Measurements from ENCODE around the gene FAM237B. TPM values are rescaled to one million over a fixed set of nuclear protein-coding genes. Genes with fewer than 3 reads are reported as not detected.

FAM237B gene
- total RNA-seq, 1 experiment from 2014 or later = not detected

DNA sequence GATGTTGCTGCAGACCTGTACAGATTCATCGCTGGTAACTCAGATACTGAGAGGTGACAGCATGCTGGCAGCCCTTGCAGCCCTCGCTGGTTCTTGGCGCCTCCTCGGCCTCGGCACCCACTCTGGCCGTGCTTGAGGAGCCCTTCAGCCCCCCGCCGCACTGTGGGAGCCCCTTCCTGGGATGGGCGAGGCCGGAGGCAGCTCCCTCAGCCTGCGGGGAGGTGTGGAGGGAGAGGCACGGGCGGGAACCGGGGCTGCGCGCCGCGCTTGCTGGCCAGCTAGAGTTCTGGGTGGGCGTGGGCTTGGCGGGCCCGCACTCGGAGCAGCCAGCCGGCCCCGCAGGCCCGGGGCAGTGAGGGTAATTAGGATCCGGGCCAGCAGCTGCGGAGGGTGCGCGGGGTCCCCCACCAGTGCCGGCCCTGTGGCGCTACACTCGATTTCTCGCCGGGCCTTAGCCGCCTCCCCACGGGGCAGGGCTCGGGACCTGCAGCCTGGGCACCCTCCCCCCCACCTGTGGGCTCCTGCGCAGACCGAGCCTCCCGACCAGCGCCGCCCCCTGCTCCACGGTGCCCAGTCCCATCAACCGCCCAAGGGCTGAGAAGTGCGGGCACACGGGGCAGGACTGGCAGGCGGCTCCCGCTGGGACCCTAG, 13.2 kb upstream of the FAM237B start:
- Mint-ChIP-seq H3K27me3 (ENCODE audit: unreplicated experiment) (no peaks in the 10 kb centered on the region), H3K4me3 (ENCODE audit: low read depth, unreplicated experiment) (no peak overlapping the region), H3K4me1 (ENCODE audit: low read depth, unreplicated experiment) (no peaks in the 10 kb centered on the region), H3K9me3 (ENCODE audit: low read depth, unreplicated experiment) (no peaks in the 10 kb centered on the region), H3K36me3 (ENCODE audit: insufficient read depth, unreplicated experiment) (no peaks in the 10 kb centered on the region), H3K27ac (ENCODE audit: unreplicated experiment) (no peak overlapping the region)
- DNase-seq = no peak
- intact Hi-C loops (cut with micrococcal nuclease; ENCODE audit: unreplicated experiment) = no loop called here
- TF ChIP-seq, protein P1, sequence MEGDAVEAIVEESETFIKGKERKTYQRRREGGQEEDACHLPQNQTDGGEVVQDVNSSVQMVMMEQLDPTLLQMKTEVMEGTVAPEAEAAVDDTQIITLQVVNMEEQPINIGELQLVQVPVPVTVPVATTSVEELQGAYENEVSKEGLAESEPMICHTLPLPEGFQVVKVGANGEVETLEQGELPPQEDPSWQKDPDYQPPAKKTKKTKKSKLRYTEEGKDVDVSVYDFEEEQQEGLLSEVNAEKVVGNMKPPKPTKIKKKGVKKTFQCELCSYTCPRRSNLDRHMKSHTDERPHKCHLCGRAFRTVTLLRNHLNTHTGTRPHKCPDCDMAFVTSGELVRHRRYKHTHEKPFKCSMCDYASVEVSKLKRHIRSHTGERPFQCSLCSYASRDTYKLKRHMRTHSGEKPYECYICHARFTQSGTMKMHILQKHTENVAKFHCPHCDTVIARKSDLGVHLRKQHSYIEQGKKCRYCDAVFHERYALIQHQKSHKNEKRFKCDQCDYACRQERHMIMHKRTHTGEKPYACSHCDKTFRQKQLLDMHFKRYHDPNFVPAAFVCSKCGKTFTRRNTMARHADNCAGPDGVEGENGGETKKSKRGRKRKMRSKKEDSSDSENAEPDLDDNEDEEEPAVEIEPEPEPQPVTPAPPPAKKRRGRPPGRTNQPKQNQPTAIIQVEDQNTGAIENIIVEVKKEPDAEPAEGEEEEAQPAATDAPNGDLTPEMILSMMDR (IDR thresholded peaks at IDR 0.05; ENCODE audit: unreplicated experiment) = no peak
- BruUV-seq (replicated peaks) = no TSS peak
- CTCF ChIA-PET = no interaction called here

DNA sequence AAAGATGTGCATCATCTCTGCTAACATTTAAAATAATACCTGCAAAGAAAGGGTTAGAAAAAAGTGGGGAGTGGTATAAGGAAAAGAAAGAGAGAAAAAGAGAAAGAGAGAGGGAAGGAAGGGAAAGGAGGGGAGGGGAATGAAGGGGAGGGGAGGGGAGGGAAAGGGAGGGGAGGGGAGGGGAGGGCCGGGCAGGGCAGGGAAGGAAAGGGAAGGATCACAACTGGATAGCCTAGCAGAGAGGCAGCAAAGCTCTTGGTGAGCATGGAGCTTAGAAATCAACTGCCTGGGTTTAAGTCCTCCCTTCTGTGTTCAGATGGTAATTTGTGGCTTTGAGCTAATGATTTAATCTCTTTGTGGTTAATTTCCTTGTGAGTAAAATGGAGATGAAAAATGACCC, 5.4 kb upstream of the FAM237B start:
- no peak overlapping the region for H3K4me3 Mint-ChIP-seq (ENCODE audit: low read depth, unreplicated experiment)
- intact Hi-C loops (cut with micrococcal nuclease; ENCODE audit: unreplicated experiment) = no loop called here
- H3K4me1 Mint-ChIP-seq (ENCODE audit: low read depth, unreplicated experiment) = no peaks in the 10 kb centered on the region
- TF ChIP-seq, protein P1 (IDR thresholded peaks at IDR 0.05; ENCODE audit: unreplicated experiment) = no peak
- no peak for DNase-seq
- no peak overlapping the region for H3K27ac Mint-ChIP-seq (ENCODE audit: unreplicated experiment)
- H3K27me3 Mint-ChIP-seq (ENCODE audit: unreplicated experiment) = peaks cover 7% of the 10 kb centered on the region
- H3K36me3 Mint-ChIP-seq (ENCODE audit: insufficient read depth, unreplicated experiment) = no peaks in the 10 kb centered on the region
- no peaks in the 10 kb centered on the region for H3K9me3 Mint-ChIP-seq (ENCODE audit: low read depth, unreplicated experiment)
- no TSS peak for BruUV-seq (replicated peaks)
- CTCF ChIA-PET = no interaction called here

DNA sequence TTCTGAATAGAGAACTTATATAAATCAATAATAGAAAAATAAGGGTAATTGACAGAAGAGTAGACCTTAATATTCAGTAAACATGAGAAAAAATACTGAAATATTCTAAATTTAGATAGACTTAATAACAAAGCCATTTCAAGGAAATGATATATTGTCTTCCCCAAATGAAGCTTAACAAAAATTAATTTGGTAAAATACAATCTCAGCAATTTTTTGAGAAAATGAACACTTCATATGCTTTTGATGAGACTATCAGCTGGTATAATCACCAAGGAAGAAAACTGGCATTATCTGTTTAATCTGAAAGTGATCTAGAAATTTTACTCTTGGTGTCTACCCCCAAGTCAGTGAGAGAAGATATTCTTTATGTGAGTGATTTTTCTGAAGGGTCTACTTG, 1.7 kb upstream of the FAM237B start:
- no TSS peak for BruUV-seq (replicated peaks)
- no peaks in the 10 kb centered on the region for H3K4me1 Mint-ChIP-seq (ENCODE audit: low read depth, unreplicated experiment)
- intact Hi-C loops (cut with micrococcal nuclease; ENCODE audit: unreplicated experiment) = no loop called here
- H3K27me3 Mint-ChIP-seq (ENCODE audit: unreplicated experiment) = peaks cover 24% of the 10 kb centered on the region
- no peaks in the 10 kb centered on the region for H3K9me3 Mint-ChIP-seq (ENCODE audit: low read depth, unreplicated experiment)
- H3K4me3 Mint-ChIP-seq (ENCODE audit: low read depth, unreplicated experiment) = no peak overlapping the region
- CTCF ChIA-PET = no interaction called here
- no peaks in the 10 kb centered on the region for H3K36me3 Mint-ChIP-seq (ENCODE audit: insufficient read depth, unreplicated experiment)
- H3K27ac Mint-ChIP-seq (ENCODE audit: unreplicated experiment) = no peak overlapping the region
- TF ChIP-seq, protein P1 (IDR thresholded peaks at IDR 0.05; ENCODE audit: unreplicated experiment) = no peak
- DNase-seq = no peak

DNA sequence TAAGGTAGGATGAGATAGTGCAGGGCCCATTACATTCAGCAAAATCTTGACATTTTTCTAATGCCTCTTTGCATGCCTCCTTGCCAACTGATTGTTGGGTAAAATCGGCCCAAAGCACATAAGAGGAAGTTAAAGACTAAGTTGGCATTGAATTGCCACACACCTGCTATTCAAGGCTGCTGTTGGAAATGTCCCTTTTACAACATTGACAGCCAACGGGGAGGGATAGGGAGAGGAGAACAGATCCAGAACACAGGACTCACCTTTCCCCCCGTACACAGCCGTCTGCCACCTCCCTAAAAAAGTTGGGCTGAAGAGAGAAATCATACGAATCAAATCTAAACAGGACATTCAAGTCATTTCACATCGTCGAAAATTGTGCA, 695 bp downstream of the FAM237B start:
- no peaks in the 10 kb centered on the region for H3K36me3 Mint-ChIP-seq (ENCODE audit: insufficient read depth, unreplicated experiment)
- CTCF ChIA-PET = no interaction called here
- no peaks in the 10 kb centered on the region for H3K4me1 Mint-ChIP-seq (ENCODE audit: low read depth, unreplicated experiment)
- no peak overlapping the region for H3K27ac Mint-ChIP-seq (ENCODE audit: unreplicated experiment)
- peak overlapping the region; percentile 49 for H3K4me3 Mint-ChIP-seq (ENCODE audit: low read depth, unreplicated experiment)
- peaks cover 24% of the 10 kb centered on the region for H3K27me3 Mint-ChIP-seq (ENCODE audit: unreplicated experiment)
- intact Hi-C loops (cut with micrococcal nuclease; ENCODE audit: unreplicated experiment) = no loop called here
- BruUV-seq (replicated peaks) = no TSS peak
- no peak for DNase-seq
- TF ChIP-seq, protein P1 (IDR thresholded peaks at IDR 0.05; ENCODE audit: unreplicated experiment) = no peak
- H3K9me3 Mint-ChIP-seq (ENCODE audit: low read depth, unreplicated experiment) = no peaks in the 10 kb centered on the region

Measured in Calu3 (cell line).